H7 (cell line): Measurements from ENCODE around the gene GFOD1. TPM values are rescaled to one million over a fixed set of nuclear protein-coding genes. Genes with fewer than 3 reads are reported as not detected.

ENCODE experiments used
- DNase-seq: peaks from one replicate; pipeline ENCODE4 v3.0.0; 2012
- H3K27me3 ChIP-seq: 2 replicates; pipeline ENCODE4 v1.6.0; 2011; ENCODE audit warnings: mild to moderate bottlenecking, low read length; ENCODE audit not compliant: control insufficient read depth, insufficient read depth
- H3K36me3 ChIP-seq: replicated peaks from 2 replicates; pipeline ENCODE4 v1.5.1; 2011; ENCODE audit warnings: low read length; ENCODE audit not compliant: control insufficient read depth, insufficient read depth
- H3K4me3 ChIP-seq: 2 replicates; pipeline ENCODE4 v1.5.1; 2011; ENCODE audit warnings: low read depth, mild to moderate bottlenecking, control low read depth, low read length, moderate library complexity; ENCODE audit not compliant: insufficient read depth
- total RNA-seq: library from RNA; depleted of rRNA; stranded (reverse); fragments of >200 nt; shearing (Covaris generic); gene quantifications from 2 replicates; pipeline ENCODE4 v1.2.3, GENCODE V29; 2014

Gene GFOD1
- total RNA-seq, 1 experiment from 2014 or later, result 4.4 TPM

DNA sequence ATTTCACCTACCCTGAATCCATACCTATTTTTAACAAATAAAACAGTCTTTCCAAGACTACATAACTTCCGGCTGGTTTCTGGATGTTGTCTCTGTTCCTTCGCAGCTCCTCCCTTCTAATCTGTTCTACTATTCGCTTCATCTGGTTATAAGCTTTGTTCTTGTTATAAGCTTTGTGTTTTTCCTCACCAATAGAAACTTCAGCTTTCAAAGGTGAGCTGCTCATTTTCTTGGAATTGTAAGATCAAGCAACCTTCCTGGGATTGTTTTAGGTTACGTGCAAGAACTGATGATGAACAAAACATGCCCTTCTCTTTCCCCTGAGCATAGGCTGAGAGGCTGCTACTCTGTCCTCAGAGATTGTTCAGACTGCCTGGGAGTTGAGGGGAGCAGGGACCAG is 2.1 kb downstream of the GFOD1 start:
- Histone ChIP-seq H3K27me3 (peaks cover 33% of the 10 kb centered on the region), H3K36me3 (no peaks in the 10 kb centered on the region), H3K4me3 (peak overlapping the region; percentile 69)
- no peak for DNase-seq

DNA sequence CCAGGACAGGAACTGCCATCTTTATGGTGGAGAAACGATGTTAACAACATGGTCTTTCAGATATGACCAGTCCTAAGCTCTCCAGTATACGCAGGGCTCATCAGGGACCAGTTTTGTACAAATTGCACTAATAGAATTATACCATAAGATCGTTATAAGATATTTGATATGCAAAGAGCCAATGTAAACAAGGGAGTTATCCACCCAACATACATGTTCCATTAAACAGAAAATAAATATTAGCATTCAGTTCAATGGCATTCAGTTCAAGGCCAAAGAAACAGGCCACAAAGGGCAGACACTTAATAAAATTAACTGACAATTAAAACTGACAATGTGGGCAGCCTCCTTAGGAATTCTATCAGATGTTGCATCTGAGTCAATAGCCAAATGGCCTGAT is 2.6 kb downstream of the GFOD1 start:
- Histone ChIP-seq H3K4me3 (no peak overlapping the region), H3K36me3 (no peaks in the 10 kb centered on the region), H3K27me3 (peaks cover 33% of the 10 kb centered on the region)
- DNase-seq, result no peak

DNA sequence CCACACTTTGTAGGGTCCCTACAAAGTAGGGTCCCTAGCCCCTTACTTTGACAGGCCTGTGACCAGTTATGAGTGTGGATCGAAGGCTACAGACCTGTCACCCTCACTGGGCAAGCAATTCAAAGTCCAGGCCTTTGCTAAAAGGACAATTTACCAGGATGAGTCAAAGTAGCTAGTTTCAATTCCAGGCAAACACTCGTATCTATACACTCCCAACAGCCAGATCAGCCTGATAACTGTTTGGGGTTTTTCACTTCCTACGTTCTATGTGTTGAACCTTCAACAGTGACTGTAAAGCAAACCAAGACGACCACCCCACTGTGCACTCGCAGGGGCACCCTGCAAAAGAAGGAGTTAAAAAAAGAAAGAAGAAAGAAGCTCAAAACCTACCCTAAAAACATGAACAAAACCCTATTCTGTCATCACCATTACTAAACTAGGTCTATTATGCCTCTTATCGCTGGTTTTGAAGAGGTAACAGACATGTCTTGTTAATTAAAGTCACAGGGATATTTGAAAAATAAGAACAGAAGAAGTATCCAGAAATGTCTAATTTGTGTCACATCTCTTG is 3.2 kb downstream of the GFOD1 start:
- DNase-seq, result no peak
- Histone ChIP-seq H3K27me3 (peaks cover 33% of the 10 kb centered on the region), H3K36me3 (no peaks in the 10 kb centered on the region), H3K4me3 (no peak overlapping the region)

DNA sequence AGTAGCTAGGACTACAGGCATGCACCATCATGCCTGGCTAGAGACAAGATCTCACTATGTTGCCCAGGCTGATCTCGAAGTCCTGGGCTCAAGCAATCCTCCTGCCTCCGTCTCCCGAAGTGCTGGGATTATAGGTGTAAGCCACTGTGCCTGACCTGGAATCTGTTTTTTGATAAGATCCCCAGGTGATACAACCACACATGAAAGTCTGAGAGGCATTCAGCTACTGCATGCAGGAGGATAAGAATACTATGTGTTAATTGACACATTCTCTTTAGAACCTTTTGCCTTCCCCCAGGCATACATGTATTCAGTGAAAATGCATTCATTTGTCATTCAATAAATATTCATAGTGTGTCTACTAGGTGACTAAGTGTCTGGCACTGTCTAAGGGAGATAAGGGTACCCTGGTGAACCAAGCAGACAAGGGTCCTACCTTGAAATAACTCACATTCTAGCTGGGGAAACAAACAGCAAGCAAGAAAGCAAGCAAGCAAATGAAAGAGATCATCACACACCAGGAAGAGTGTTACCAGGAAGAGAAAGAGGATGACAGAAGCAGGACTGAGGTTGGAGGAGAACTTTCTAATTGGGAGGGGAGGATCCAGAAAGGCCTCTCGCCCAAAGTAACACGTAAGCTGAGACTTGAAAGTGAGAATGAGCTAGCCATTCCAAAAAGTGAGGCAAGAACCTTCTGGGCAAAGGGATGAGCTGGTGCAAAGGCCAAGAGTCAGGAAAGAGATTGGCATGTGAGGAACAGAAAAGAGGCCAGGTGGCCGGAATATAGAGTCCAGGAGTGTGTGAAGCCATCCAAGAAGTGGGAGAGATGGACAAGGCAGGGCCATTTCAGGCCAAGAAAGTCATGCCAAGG is 6.5 kb downstream of the GFOD1 start:
- no peak for DNase-seq
- no peak overlapping the region for H3K4me3 ChIP-seq
- no peaks in the 10 kb centered on the region for H3K36me3 ChIP-seq

DNA sequence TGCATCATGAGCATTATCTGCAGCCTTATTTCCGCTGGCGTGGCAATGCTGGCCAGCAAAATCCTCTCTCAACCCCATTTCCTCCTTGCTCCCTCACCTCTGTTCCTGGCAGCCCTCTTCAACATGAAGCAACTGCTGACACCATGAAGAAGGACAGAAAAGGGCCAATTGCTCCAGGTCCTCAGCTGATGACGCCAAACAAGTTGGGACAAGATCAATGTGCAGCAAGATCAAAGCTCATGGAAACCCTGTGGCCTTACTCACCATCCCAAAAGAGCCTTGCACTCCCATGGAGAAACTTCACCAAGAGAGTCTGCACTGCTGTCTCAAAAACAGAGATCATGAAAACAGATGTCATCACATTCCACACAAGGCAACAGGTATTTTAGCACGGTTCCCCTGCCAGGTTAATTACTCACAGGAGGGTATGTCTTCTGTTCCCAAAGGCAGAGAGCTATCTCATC is 7.4 kb downstream of the GFOD1 start:
- H3K36me3 ChIP-seq, result no peaks in the 10 kb centered on the region
- H3K27me3 ChIP-seq, result peaks cover 3% of the 10 kb centered on the region; the same call in 1 of the 2 replicates
- DNase-seq, result no peak
- no peak overlapping the region for H3K4me3 ChIP-seq

More for the DNA sequence above, 6.5 kb downstream of the GFOD1 start:
- H3K27me3 ChIP-seq, result peaks cover 9% of the 10 kb centered on the region

DNA sequence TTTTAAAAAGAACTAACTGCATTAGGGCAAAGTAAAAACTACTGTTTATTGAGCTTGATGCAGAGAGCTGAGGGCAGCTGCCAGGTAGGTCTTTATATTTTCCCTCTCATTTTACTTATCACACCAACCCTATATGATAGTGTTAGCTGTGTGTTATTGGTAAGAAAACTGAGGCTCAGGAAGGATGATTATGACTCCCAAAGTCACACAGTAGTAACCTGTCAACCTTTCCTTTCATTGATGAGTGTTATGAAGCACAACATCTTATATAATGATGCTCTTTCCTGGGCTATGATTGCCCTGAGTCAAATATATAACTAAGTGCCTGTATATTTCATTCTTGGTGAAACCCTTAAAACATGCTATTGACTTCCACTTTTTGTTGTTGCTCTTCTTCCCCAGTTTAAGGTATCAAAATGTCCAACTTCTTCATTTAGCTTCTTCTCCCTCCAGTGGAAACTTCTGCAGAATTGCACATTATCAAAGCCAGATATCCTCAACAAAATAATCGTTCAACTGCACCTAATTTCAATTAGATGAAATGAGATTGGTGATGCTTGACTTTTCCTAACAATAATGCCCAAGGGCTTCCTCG is 8.1 kb downstream of the GFOD1 start:
- DNase-seq, result no peak
- Histone ChIP-seq H3K27me3 (no peaks in the 10 kb centered on the region), H3K4me3 (no peak overlapping the region), H3K36me3 (no peaks in the 10 kb centered on the region)

DNA sequence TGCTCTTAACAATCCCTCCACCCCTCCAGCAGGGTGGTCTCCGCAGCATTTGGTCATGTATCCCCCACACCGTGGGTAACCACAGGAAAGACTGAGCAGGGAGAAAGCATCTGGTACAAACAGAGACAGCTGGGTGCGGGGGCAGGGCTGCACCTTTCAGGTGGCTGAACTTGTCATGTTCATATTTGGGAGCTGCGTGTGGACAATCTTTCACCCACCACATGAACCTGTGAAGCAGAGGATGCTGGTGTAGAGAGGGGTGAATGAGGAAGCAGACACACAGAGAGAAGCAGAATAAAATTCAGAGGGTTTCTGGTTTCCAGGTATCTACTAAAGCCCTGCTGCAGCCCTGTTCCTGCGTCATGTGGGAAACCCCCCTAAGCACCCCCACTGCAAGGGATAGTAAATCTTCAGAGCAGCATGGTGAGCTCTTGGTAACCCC is 8.9 kb downstream of the GFOD1 start:
- Histone ChIP-seq H3K27me3 (no peaks in the 10 kb centered on the region), H3K4me3 (no peak overlapping the region), H3K36me3 (no peaks in the 10 kb centered on the region)
- DNase-seq, result no peak

DNA sequence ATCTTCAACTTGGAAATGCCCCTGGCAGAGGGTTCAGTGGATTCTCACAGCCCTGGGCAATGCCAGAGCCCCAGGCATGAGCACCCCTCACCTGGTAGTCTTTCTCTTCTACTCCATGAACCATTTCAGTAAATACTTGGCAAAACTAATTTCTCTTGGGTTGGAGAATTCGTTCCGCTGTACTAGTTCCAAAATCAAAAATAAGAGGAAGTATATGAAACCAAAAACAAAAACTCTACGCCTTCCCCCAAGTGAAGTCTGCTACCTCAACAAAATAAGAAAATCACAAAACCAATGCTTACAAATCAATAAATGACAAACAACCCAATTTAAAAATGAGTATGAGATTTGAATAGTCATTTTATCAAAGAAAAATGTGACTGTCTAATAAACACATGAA is 12.6 kb downstream of the GFOD1 start:
- Histone ChIP-seq H3K36me3 (no peaks in the 10 kb centered on the region), H3K4me3 (no peak overlapping the region), H3K27me3 (no peaks in the 10 kb centered on the region)
- DNase-seq, result no peak

DNA sequence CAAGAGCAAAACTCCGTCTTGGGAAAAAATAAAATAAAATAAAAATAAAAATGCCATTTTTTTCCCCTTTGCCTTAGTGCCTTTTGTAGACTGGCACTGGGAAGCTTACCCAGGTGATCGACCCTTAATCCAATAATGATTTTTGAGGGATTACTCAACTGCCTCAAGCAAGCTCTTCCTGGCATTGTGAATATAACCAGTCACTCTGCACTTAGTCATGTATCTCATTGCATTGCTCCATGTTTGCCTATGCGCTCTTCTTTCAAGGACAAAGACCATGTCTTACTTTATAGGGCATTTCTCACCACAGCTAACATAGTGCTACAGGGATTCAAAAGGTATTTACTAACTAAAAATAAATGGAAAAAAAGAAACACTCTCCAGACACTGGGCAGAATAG is 13.0 kb downstream of the GFOD1 start:
- DNase-seq, result no peak
- no peaks in the 10 kb centered on the region for H3K36me3 ChIP-seq
- H3K27me3 ChIP-seq, result no peaks in the 10 kb centered on the region
- H3K4me3 ChIP-seq, result no peak overlapping the region

DNA sequence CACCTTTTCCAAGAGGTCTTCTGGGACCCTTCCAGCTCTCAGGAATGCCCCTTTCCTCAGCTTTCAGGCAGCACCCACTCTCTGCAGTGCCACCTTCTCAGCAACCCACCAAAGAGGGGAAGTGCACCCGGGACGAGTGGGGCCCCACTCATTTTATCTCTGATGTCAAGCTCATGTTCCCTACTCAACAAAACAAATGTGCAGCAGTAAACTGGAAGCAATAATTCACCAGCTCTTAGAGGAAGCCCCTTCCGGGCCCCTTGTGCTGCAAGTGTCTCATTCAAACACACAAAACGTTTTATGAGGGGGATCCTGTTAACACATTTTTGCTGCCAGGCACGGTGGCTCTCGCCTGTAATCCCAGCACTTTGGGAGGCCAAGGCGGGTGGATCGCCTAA is 13.6 kb downstream of the GFOD1 start:
- no peak for DNase-seq
- H3K36me3 ChIP-seq, result no peaks in the 10 kb centered on the region
- H3K27me3 ChIP-seq, result no peaks in the 10 kb centered on the region
- H3K4me3 ChIP-seq, result no peak overlapping the region

DNA sequence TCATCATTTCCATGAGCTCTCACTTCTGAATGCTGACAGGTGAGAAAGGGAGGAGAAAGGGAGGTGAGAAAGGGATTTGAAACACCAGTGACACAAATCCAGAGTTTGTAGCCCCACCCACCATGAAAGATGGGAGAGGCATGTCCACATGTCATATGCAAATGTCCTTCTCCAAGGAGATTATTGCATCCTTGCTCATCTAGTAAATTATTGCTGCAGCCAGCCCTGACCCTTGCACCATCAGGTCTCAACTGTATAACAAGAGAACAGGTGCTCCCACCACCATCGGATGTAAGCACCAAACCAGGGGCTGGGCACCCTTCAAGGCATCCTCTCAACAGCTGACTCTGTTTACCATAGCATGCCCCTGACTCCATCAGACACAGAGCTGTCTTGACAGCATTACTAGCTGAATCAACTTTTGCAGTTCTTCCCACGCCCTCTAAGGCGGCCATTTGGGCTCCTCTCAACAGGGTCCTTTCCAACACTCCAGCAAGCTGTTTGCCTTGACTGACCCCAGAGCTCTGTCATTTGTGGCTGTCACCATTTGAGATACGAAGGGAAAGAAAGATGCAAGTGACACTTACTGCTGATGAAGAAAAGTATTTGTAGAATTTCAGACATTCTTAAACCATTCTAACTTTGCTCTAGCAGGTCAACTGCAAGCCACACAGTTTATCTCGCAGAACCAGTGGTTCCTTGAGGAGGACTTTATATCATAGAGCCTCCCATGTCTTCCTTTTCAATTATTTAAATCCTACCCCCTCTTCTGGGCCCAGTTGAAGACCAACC is 14.2 kb downstream of the GFOD1 start:
- no peak for DNase-seq
- no peaks in the 10 kb centered on the region for H3K27me3 ChIP-seq
- no peaks in the 10 kb centered on the region for H3K36me3 ChIP-seq
- no peak overlapping the region for H3K4me3 ChIP-seq

DNA sequence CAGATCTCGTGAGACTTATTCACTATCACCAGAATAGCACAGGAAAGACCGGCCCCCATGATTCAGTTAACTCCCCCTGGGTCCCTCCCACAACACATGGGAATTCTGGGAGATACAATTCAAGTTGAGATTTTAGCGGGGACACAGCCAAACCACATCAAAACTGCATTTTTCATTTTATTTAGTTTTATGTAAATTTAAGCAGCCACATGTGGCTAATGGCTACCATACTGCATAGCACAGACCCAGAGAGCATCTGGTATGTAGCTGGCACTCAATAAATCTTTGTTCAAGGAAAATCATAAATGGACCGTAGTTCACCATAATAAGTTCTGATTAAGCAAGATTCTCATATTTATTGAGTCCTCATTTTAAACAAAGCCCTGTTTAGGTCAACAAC is 15.3 kb downstream of the GFOD1 start:
- no peak for DNase-seq
- no peaks in the 10 kb centered on the region for H3K27me3 ChIP-seq
- H3K36me3 ChIP-seq, result no peaks in the 10 kb centered on the region
- H3K4me3 ChIP-seq, result no peak overlapping the region

DNA sequence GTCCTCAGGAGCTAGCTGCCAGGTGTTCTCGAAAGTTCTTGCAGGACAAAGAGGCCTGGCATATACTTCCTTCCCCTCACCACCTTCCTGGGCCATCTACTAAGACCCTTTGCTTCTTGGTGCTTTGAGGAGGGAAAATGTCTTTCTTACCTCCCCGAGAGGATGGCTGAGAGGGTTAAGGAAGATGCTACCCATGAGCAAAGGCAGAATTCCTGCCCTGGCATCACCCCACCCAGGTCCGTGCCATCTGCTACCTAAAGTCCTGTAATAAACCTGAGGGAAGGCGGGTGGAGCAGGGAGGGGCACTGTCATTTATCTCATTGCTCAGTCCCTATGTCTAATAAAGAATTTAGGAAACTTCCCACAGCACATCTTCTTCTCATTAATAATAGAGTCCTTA is 16.2 kb downstream of the GFOD1 start:
- DNase-seq, result no peak
- Histone ChIP-seq H3K4me3 (no peak overlapping the region), H3K36me3 (no peaks in the 10 kb centered on the region), H3K27me3 (no peaks in the 10 kb centered on the region)

DNA sequence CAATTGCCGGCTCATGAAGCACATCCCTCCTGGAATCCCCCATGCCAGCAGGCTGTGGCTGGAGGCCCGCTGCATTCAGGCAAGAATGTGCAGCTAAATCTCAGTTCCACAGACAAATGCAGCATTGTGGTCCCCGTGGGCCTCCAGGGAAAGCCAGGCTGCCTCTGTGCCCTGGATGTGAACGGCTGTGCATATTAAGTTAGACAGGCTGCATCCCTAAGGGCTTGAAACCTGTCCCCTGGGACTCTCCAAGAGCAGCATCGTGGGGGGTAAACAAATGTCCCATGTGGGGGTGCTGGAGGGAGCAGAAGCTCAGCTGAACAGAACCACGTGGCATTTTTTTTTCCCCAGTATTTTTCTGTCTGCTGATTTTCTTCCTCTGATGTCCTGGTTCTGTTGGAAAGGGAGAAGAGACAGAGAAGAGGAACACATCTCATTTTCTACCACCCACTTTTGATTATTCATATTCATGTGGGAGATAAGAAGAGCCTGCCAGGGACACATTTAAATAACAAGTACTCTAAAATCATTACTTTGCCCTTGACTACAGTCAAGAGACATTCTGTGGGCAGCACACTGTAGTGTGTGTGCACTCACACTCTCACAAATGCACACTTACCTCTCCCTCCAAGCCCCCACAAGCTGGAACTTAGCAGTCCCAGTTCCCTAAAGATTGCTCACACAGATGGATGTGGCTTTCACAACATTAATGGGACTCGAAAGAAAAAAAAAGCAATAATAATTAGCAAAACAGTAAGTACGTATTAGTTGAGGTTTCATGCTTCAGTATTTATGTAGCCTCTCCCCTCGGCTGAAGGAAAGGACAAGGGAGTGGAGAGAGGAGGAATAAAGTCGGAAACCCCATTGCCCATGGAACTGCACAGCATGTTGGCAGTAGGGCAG is 16.9 kb downstream of the GFOD1 start:
- Histone ChIP-seq H3K4me3 (no peak overlapping the region), H3K36me3 (no peaks in the 10 kb centered on the region), H3K27me3 (no peaks in the 10 kb centered on the region)
- no peak for DNase-seq
